NCI-H146 (cell line): Measurements from ENCODE around the gene EDDM3A.
"Not testable (repeated sequence)": the region's sequence is repeated elsewhere in the genome, so short reads cannot be mapped to it uniquely, and the experiment has no call there.

Source experiments
- DNase-seq: peaks from one replicate; lab custom pipeline; 2025; lab: John Stamatoyannopoulos, UW

The EDDM3A gene

GRCh38 chr14:20733684-20734429 is 11.8 kb upstream of the EDDM3A start:
- DNase-seq, result no peak

GRCh38 chr14:20734430-20734806 is 11.3 kb upstream of the EDDM3A start:
- DNase-seq, result no peak

GRCh38 chr14:20738292-20738691 is 7.4 kb upstream of the EDDM3A start:
- DNase-seq, result not testable (repeated sequence)

- DNase-seq, result no peak
These were observed 3.6 kb upstream of the EDDM3A start for GRCh38 chr14:20742132-20742531.

GRCh38 chr14:20743556-20743955 is 2.1 kb upstream of the EDDM3A start:
- no peak for DNase-seq

- no peak for DNase-seq
These were observed 879 bp downstream of the EDDM3A start for GRCh38 chr14:20746566-20746965.

- no peak for DNase-seq
These were observed 2.8 kb downstream of the EDDM3A start for GRCh38 chr14:20748439-20748838.

GRCh38 chr14:20750194-20750593 is 4.5 kb downstream of the EDDM3A start:
- no peak for DNase-seq

- DNase-seq, result no peak
These were observed 6.4 kb downstream of the EDDM3A start for GRCh38 chr14:20751963-20752562.

- DNase-seq, result no peak
These were observed 8.6 kb downstream of the EDDM3A start for GRCh38 chr14:20754308-20754707.

- no peak for DNase-seq
These were observed 9.3 kb downstream of the EDDM3A start for GRCh38 chr14:20755037-20755436.

GRCh38 chr14:20757965-20758364 is 12.3 kb downstream of the EDDM3A start:
- DNase-seq, result no peak

- DNase-seq, result not testable (repeated sequence)
These were observed 13.8 kb downstream of the EDDM3A start for GRCh38 chr14:20759465-20759864.

GRCh38 chr14:20760950-20761349 is 15.3 kb downstream of the EDDM3A start:
- no peak for DNase-seq

GRCh38 chr14:20768593-20768892 is 22.9 kb downstream of the EDDM3A start:
- DNase-seq, result no peak

- no peak for DNase-seq
These were observed 23.7 kb downstream of the EDDM3A start for GRCh38 chr14:20769421-20769820.

- no peak for DNase-seq
These were observed 27.0 kb downstream of the EDDM3A start for GRCh38 chr14:20772650-20773049.

GRCh38 chr14:20774258-20774824 is 28.7 kb downstream of the EDDM3A start:
- DNase-seq, result no peak

GRCh38 chr14:20775043-20775442 is 29.4 kb downstream of the EDDM3A start:
- DNase-seq, result no peak

- DNase-seq, result no peak
These were observed 30.2 kb downstream of the EDDM3A start for GRCh38 chr14:20775901-20776300.

GRCh38 chr14:20781803-20782202 is 36.1 kb downstream of the EDDM3A start:
- DNase-seq, result no peak

- no peak for DNase-seq
These were observed 36.7 kb downstream of the EDDM3A start for GRCh38 chr14:20782280-20782890.

GRCh38 chr14:20787025-20787424 is 41.3 kb downstream of the EDDM3A start:
- DNase-seq, result no peak
